ENCODE results near the gene COLEC12.
"Not testable (repeated sequence)": the region's sequence is repeated elsewhere in the genome, so short reads cannot be mapped to it uniquely, and the experiment has no call there.

The COLEC12 gene

DNA sequence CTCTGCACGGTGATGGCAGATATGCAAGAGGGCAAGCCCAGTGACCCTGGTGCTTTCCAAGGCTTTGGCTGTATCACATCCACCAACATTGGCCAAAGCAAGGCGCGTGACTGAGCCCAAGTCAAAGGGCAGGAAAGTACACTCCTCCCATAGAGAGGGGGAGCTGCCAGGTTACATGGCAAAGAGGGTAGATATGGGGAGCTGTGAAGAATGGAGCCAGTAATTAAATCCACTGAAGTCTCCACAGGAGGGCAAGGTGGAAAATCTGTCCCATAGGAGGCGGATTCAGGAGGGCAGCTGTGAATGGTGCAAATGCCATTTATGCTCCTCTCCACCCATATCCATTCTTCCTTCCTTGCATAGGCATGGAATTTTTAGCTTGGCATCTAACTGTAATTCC lies 188.1 kb downstream of the COLEC12 start:
- DNase-seq = no peak

DNA sequence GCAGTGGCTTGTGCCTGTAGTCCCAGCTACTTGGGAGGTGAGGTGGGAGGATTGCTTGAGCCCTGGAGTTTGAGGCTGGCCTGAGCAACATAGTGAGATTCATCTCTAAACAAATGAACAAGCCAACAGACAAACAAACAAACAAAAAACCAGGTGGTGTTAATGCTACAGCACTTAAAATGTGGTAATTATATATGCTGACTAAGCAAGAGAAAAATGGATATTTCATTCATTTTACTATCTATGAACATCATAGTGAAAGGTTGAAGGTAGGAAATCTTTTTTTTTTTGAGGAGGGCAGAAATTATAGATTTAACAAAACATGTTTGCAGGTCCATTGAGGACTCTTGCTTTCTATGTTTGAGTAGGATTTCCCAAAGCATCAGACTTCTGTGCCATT lies 190.5 kb downstream of the COLEC12 start:
- no peak for DNase-seq

DNA sequence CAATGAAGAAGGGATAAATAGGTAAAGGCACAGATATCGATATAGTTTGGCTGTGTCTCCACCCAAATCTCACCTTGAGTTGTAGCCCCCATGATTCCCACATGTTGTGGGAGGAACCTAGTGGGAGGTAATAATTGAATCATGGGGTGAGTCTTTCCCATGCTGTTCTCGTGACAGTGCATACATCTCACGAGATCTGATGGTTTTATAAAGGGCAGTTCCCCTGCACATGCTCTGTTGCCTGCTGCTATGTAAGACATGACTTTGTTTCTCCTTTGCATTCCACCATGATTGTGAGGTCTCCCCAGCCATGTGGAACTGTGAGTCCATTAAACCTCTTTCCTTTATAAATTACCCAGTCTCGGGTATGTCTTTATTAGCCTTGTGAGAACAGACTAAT lies 192.4 kb downstream of the COLEC12 start:
- DNase-seq = not testable (repeated sequence)

DNA sequence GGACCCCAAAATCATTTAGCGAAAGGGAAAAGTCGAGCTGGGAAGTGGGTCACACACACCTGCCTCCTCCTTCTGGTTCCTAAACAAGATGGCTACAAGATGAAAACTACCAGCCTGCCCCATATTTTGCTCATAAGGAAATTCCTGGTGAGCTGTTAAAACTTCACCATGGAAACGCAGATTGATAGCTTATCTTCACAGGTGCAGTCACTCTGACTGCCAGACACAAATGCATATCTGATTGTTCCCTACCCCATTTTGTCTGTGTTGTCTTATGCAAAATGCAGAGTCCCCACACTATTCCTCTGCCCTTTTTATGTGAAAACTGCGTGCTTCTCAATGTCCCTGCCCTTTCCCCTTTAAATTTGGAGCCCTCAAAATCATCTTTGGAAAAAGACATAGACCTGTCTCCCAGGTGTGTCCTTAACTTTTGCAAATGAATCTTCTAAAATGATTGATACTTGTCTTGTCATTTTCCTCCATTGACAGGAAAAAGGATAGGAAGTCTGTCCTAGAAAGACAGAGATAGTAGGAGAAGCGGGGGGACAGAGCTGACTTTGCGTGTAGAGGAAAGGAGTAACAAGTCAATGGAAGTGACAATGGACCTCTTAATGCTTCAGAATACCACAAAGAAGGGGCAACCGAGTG lies 193.8 kb downstream of the COLEC12 start:
- DNase-seq = no peak

DNA sequence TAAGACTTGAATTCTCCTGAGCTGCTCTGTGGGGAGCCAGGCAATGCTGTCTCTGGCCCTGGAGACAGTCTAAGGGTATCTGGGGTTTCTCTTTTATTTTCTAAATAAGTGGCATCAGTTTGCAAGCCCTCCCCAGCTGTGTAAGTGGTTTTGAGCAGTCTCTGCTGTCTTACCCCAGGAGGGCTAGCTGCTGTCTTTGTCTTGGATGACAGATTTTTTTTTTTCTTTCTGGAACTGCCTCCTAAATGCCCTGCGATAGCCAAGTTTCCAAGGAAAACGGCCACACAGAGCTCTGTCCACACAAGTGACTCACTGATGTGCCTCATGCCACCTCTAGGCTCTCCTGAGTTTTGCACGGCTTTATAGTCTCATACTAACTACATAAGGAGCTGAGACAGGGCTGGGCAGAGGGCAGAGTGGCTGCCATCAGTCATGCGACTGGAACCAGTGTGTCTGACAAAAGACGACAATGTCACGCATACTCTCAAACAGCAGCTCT lies 195.4 kb downstream of the COLEC12 start:
- DNase-seq = no peak

DNA sequence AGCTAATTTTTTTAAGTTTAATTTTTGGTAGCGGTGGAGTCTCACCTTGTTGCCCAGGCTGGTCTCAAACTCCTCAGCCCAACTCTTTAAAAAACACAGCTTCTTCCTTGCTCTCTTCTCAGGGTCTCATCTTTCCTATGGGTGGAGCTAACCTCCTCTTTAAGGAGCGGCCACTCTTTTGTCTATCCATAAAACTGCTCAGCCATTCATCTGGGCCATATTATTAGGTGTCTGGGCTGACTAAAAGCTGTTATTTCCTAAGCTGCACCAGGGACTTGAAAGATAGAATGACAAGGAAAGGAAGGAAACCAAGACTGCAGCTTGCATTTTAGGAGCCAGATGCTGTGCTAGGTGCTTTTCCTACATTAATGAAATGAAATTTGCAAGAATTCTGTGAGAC lies 196.9 kb downstream of the COLEC12 start:
- no peak for DNase-seq

DNA sequence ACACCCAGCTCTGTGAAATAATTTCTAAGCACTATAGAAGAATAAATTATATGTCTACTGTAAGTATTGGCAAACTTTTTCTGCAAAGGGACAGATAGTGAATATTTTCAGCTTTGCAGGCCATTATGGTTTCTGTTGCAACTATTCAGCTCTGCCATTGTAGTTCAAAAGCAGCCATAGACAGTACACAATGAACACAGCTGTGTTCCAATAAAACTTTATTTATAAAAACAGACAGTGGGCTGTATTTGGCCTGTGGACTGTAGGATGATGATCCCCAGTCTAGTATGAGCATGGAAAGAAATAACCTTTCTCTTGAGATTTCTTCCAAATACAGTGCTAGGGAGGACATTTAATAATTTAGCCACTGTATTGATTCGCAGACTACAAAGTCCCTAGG lies 197.5 kb downstream of the COLEC12 start:
- no peak for DNase-seq

DNA sequence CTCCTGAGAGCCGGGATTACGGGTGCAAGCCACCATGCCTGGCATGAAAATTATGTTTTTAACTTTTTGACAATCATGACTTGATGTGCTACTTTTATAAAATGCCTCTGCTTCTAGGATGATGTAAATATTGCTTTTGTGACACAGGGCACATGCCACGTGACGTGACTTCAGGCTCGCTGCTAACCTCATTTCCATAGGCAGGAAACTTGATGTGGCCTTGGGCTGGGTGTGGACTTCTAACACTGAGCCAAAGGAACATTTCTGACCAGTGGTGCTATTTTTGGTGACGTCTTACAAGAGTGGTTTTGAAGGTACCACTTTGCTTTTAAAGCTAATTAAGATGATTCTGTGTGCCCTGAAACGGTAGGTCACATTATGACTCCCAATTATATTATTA lies 198.4 kb downstream of the COLEC12 start:
- DNase-seq = no peak

DNA sequence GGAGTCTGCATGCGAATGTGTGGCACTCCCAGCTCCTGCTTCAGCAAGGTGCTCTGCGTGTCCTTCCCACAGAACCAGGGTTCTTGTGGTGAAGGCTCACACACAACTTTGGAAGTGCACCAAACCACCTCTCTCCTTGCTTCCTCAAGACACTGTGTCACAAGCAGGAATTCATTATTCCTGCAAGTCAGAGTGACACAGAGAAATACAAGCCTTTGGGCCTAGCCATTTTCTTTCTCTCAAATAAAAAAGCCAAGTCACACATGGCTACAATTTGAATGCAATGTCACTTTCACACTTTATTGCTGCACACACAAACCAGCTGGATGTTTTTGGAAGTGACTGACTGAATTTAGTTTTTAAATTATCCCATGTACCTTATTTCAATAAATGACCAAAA lies 202.6 kb downstream of the COLEC12 start:
- DNase-seq = no peak

DNA sequence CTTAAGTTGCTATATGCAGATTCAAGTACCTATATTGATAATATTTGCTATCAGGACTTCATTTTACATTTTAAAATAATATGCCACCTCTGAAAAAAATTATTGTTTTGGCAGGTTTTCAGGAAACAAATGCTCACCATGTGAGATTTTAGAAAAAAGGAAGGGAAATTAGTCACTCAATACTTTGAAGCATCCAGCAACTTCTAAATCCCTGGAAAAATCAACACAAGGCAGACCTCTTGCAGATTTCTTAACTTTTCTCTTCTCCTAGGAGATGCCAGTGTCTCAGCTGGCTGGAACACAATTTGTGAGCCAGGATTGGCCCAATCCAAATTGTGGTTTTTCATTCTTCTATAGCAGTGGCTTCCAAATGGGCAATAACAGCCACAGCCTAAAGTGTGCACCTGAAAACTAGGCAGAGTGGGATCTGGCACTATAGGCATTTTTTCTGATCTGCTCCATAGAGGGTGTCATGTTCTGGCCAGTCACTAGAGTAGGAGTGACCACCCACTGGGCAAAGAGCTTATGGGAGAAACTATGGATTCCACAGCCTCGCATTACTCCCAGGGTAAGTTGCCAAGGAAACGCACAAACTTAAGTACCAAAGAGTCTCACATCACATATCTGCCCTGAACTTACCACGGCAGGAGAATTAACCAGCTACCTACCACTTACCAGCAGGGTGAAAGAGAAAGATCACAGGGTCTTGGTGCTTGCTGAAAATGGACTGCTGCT lies 204.6 kb downstream of the COLEC12 start:
- no peak for DNase-seq

DNA sequence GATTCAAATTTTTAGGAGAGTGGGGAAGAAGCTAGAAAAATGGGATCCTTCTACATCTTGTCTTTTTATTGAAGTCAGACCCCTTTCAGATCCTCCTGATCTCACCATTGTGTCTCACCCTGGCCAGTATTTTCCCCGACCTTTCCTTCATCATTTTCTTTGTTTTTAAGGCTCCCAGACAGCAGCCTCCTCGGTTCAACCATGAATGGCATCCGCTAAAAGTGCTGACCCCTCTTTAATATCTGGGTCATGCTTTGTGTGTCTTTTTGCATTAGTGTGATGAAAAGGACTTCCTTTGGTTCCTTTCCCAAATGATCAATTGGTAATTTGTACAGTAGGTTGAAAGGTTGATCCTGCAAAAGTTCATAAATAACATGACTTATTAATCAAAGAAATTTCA lies 205.9 kb downstream of the COLEC12 start:
- no peak for DNase-seq

DNA sequence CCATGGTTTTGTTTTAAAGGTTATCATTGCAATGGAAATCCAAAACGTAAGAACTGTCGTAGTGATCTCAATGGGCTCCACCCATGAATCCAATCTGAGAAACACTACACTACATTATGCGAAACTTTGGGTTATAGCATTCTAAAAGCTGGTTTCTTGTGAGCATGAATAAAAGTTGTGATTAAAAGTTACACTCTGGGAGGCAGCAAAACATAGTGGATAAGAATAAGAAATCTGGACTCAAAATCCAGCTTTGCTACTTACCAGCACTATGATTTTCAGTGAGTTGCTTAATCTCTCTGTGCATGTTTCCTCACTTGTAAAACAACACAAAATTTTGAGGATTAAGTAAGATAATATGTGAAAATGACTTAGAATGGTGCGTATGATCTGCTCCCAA lies 207.0 kb downstream of the COLEC12 start:
- DNase-seq = no peak

DNA sequence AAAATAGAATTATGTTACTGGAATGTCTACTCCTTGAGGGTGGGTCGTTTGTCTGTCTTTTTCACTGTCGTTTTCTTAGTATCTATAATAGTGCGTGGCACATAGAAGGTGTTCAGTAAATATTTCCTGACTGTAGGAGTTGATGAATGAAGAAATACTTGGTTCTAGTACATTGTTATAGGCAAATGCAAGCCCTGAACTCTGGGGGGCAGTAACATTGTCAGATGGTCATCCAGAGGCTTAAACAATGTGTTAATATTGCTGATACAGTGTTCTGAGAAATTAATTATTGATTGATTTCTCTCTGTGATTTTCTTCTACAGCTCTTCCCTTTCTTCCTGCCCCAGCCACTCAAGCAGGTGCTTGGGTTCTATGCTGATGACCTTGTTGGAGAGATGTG lies 208.2 kb downstream of the COLEC12 start:
- no peak for DNase-seq

DNA sequence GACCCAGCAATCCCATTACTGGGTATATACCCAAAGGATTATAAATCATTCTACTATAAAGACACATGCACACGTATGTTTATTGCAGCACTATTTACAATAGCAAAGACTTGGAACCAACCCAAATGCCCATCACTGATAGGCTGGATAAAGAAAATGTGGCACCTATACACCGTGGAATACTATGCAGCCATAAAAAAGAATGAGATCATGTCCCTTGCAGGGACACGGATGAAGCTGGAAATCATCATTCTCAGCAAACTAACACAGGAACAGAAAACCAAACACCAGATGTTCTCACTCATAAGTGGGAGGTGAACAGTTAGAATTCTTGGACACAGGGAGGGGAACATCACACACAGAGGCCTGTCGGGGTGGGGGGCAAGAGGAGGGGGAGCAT lies 210.5 kb downstream of the COLEC12 start:
- DNase-seq = not testable (repeated sequence)

DNA sequence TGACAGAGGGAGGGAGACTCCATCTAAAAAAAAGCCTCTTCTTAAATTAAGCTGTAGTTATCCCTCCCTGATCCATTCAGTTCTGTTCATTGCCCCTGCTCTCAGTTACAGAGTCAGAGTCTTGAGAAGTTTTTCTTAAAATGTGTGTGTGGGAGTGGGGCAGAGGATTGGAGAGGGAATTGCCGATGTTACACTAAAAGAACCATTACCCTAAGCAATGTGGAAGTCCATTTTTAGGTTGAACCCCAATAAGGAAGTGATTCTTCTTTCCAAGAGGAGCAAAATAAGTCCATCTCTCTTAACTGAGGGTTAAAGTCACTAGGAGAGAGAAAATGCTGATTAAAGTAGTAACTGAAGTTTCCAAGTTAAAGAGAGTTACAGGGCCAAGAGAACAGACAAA lies 211.5 kb downstream of the COLEC12 start:
- no peak for DNase-seq

DNA sequence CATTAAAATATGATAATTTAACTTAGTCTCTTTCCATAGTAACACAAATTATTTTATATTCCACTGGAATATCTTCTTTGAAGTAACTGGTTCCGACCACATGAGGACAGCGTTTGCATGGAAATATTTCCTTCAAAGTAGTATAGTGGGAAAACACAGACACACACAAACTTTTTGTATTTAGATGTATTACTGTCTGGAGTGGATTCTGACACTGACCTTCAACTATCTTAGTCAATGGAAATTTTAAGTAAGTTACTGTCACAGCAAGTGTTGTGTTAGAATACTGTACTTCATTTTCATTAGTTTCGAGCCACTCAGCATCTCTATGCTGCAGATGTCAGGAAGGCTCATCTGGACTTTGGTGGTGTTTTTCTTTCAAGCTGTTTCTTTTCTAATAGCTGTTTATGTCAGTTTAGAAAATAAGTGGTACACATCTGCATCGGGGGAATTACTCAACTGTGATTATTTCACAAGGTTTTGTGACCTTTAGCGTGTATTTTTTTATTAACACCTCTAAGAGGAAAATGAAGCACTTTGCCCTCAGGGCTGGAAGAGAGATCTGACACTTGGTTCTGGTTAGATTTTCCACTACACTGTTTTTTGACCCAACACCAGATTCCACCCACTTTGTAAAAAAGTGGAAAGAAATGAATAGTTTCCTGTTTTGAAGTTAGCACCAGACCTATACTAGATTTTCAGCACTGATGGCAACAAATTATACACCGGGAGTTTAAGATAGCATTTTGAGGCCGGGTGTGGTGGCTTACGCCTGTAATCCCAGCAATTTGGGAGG lies 213.8 kb downstream of the COLEC12 start:
- DNase-seq = no peak

DNA sequence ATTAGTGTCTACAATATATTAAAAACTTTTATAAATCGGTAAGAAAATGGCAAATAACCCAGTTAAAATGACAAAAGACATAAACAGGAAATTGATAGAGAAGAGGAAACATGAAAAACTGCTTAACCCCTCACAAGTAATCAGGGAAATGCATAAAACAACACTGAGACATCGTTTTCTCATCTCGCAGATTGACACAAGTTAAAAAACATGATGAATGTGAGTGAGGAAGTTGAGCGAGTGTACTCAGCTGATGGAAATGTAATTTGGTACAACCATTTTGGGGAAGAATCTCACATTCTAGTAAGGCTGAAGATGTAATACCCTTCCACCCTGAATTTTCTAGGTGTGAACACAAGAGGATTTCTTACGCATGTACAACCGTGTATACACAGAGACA lies 214.7 kb downstream of the COLEC12 start:
- DNase-seq = no peak

DNA sequence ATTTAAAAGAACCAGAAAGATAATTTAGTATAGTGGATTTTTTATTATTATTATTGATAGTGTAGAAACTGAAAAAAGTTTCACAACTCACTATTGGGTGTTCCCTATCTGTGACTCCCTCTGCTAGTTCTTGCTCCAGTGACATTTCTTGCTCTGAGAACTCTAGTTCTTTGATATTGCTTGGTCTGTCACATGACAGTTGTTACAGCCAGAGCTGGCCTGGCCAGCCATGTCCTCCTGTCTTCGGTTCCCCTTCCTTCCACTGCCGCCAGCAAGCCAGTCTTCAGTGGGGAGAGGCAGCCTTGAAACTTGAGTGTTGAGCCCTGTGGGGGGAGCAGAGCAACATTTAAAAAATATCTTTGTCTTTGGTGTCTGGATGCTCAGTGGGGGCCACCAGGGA lies 225.0 kb downstream of the COLEC12 start:
- no peak for DNase-seq

DNA sequence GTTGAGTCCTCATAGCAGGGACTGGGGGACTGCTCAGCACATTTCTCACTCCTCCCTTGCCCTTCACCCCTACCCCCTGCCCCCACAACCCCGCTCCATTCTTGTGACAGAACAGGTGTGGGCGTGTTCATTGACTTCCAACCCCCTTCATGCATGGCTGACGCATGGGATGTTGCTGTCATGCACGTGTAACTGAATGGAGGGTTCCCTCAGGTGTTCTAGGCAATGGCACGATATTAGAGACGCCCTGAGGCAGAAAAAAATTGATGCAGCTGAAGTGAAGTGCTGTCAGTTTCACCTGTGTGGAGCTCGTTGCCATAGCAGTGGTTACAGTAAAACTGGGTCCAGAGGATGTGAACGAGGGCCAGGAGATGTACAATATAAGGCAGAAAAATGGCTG lies 226.2 kb downstream of the COLEC12 start:
- no peak for DNase-seq

DNA sequence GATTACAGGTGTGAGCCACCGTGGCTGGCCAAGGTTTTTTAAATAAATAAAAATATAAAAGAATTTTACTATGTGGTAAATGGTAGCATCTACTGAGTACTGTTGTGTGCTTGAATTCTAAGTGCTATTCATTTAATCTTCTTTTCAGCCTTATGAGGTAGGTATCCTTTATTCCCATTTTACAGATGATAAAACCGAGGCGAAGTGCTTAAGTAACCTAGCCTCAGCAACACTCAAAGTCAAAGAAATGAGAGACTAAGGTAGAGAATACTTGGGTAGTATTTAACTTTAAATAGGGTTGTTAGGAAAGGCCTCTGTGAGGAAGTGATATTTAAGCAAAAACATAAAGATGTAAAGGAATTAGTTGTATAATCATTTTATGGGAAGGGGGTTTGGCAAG lies 227.0 kb downstream of the COLEC12 start:
- DNase-seq = no peak

DNA sequence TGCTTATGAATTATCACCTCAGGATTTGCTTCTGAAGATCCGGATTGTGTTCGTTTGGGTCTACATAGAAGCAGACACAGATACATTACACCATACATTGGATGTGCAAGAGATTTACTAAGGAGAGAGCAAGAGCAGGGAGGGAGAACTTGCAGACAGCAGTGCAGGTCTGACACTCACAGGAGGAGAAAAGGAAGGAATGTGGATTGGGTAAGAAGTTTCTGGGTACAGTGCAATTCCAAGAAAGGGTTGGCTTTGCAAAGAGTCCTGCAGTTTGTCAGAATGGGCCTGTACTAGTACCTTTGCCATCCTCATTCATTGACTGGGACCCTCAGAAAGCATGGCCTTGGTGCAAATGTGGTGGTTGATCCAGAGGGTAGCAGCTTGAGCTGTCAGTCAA lies 227.9 kb downstream of the COLEC12 start:
- DNase-seq = no peak

DNA sequence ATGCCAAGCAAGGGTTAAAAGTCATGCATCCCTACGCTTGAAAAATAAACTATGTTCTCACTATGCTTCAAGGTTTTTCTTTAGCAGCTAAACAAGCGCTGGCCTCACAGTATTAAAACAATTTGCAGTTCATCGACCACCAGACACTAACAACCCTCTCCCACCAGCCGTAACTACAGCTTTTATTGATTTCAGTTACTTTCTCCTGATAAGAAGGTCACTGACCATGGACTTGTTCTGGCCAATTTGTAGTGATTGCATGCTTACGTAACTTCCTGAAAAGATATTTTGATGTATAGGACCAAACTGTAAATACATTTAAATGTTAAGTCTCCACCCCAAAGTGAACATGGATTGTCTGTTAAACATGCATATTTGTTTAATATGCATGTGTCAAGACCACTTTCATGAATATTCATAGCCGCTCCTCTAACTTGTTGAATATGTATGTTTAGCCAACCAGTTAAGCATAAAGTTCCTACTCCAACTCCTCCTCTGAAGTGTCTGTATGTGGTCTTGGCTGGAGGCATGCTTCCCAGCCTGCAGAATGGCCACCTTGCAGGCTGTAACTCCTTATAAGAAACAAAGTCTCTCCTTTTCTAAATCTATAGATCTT lies 230.9 kb downstream of the COLEC12 start:
- DNase-seq = no peak

Data from CD4-positive, alpha-beta T cell treated with Interleukin-10 for 1 hour (primary cell).